Heart left ventricle (tissue), 16 donors: ENCODE data around the gene PRDM7. TPM values are rescaled to one million over a fixed set of nuclear protein-coding genes. Genes with fewer than 3 reads are reported as not detected.
"Not testable (repeated sequence)": the region's sequence is repeated elsewhere in the genome, so short reads cannot be mapped to it uniquely, and the experiment has no call there.

Experiments
- ATAC-seq, 4 donors: fragments of 200-7000 bp; cut with Tn5 transposase; one replicate each; pipeline ENCODE4 v1.9.1; 2020 to 2022; ENCODE audit warnings: moderate library complexity in 4 of 4, mild to moderate bottlenecking in 3 of 4, moderate number of reproducible peaks in 1 of 4
- DNase-seq, 5 donors: peaks; one replicate each; pipeline ENCODE4 v3.0.0-alpha.2; 2020
- H3K27ac ChIP-seq, 12 donors: fragments of 200-600 bp; sonication (generic) in 4 of 12; one replicate each; pipeline versions ENCODE4 v1.5.0 to v1.8.0; 2016 to 2022; ENCODE audit warnings: mild to moderate bottlenecking in 2 of 12
- H3K27me3 ChIP-seq, 9 donors: fragments of 200-600 bp; sonication (generic) in 2 of 9; one replicate each; pipeline versions ENCODE4 v1.5.1 to v1.8.0; 2016 to 2022; ENCODE audit warnings: mild to moderate bottlenecking in 3 of 9
- H3K36me3 ChIP-seq, 9 donors: fragments of 200-600 bp; sonication (generic) in 2 of 9; one replicate each; pipeline versions ENCODE4 v1.5.0 to v1.8.0; 2018 to 2022; ENCODE audit warnings: mild to moderate bottlenecking in 2 of 9
- H3K4me1 ChIP-seq, 12 donors: fragments of 200-600 bp; sonication (generic) in 4 of 12; one replicate each; pipeline versions ENCODE4 v1.5.0 to v1.8.0; 2016 to 2022; ENCODE audit warnings: mild to moderate bottlenecking in 3 of 12
- H3K4me3 ChIP-seq, 12 donors: fragments of 200-600 bp; sonication (generic) in 4 of 12; one replicate each; pipeline versions ENCODE4 v1.5.0 to v1.8.0; 2017 to 2022; ENCODE audit warnings: mild to moderate bottlenecking in 9 of 12, moderate library complexity in 4 of 12
- H3K9me3 ChIP-seq, 12 donors: fragments of 200-600 bp; sonication (generic) in 4 of 12; one replicate each; pipeline versions ENCODE4 v1.5.0 to v1.8.0; 2016 to 2022; ENCODE audit warnings: mild to moderate bottlenecking in 1 of 12
- CTCF ChIP-seq, 12 donors: fragments of 200-600 bp; sonication (generic) in 4 of 12; IDR thresholded peaks; one replicate each; pipeline versions ENCODE4 v1.5.0 to v1.8.0; 2018 to 2022; ENCODE audit warnings: antibody characterized with exemption in 12 of 12, mild to moderate bottlenecking in 5 of 12
- POLR2A ChIP-seq, 2 donors: fragments of 450-650 bp; IDR thresholded peaks; one replicate each; pipeline ENCODE4 v1.6.1; 2017; ENCODE audit warnings: antibody characterized with exemption in 2 of 2, mild to moderate bottlenecking in 2 of 2, moderate library complexity in 2 of 2
- WGBS, 4 donors: extraction: QIAGEN DNeasy Blood & Tissue Kit in 2 of 4; methylation state at CpG; one replicate each; pipeline versions ENCODE4 v1.1.5 to v1.1.7; 2013 to 2018; 5-methylcytosine and 5-hydroxymethylcytosine counted together
- intact Hi-C, 10 donors: fragments of 100-400 bp; cut with DNase I; formaldehyde crosslinking; loops; one replicate each; pipeline versions ENCODE4 v1.11.1 to v1.14.2; 2022
- long read RNA-seq, 3 donors: library from polyadenylated mRNA; unstranded; transcript quantifications; one replicate each; pipeline ENCODE4 v2.0.0, GENCODE V29; 2020 to 2021
- polyA plus RNA-seq, 2 donors: library from polyadenylated mRNA; stranded (reverse); fragments of 200-250 nt; gene quantifications; one replicate each; pipeline ENCODE4 v1.2.3, GENCODE V29; 2013
- total RNA-seq, 9 donors: library from RNA; depleted of rRNA in 2 of 9; stranded (reverse); fragments of >200 nt in 2 of 9; fragmentation: NEBNext Ultra II Directional in 3 of 9; extraction: Animal tissue kit (Norgen Biotek cat#: 25700) in 3 of 9; gene quantifications; one replicate each; pipeline versions ENCODE4 v1.1.0 to v1.2.4, GENCODE V29; 2016 to 2023
- donor health status: ischemic (EF 13 %, LVEDD 7.1; RV severe dilation, severe dysfunction).
- donor health status: healthy with polysubstance abuse.
- donor health status: DM: no; HTN: yes; CAD: no.
- donor health status: DM: no; HTN: no; CAD: no.
- donor health status: ischemic (EF 25% LVEDD 6.9; RV normal size, moderate dysfunction).
- donor health status: ischemic (EF 25% LVEDD 5.7; RV mildly dilated, moderate dysfunction).
- donor health status: healthy.
- donor health status: DM: yes; HTN: yes; CAD: no.
- donor health status: ischemic (EF 35%, LVEDD 5.7; RV mildly dilated, moderate dysfunction).
- donor health status: nonischemic (EF 11% LVEDD 7.7; RV severe dilation, severe dysfunction).
- donor health status: DM: yes; HTN: yes; CAD: no.
- donor health status: PGD.
- donor health status: ischemic (EF 29% LVEDD 5.4; RV normal size, mild dysfunction).
- donor health status: nonischemic (EF 23%, LVEDD 6.1; RV moderate dilation, normal function).

Gene PRDM7
- total RNA-seq (not detected), polyA plus RNA-seq (not detected)
- long read RNA-seq, donor 1, result 0 reads
- long read RNA-seq, donor 2, result 0 reads
- long read RNA-seq, donor 3, result 0 reads

- Histone ChIP-seq H3K36me3 (no peaks in the 10 kb centered on the region), H3K9me3 (no peaks in the 10 kb centered on the region), H3K4me3 (peak within 1 kb of the TSS; percentile 14 to 61 (median 48)), H3K27ac (peak within 1 kb of the TSS in 5 of 12 donors; percentile 25 to 62 (median 50)), H3K4me1 (peaks cover 0 to 24% (median 7%) of the 10 kb centered on the region in 12 donors), H3K27me3 (peaks cover 0 to 11% (median 0%) of the 10 kb centered on the region in 9 donors)
- intact Hi-C loops, result no loop called here
- DNase-seq, result peak; percentile 89 to 97 (median 95)
- TF ChIP-seq CTCF (IDR thresholded peaks at IDR 0.05) (peak in 1 of 12 donors; percentile 1), POLR2A (IDR thresholded peaks at IDR 0.05) (no peak)
- peak; percentile 97 to 99 (median 98) for ATAC-seq
- WGBS, 4 donors, result 0 to 35% (median 2%) methylated on average over 29 to 32 of the region's 32 CpGs
Observed at GRCh38 chr16:90077240-90077756, at the start of gene PRDM7. Gene PRDM7, minus strand, starts transcription at chr16:90077331. Its CDS starts 1,421 bp downstream, at chr16:90075910.

GRCh38 chr16:90121846-90122245 is 44.7 kb upstream of the PRDM7 start:
- H3K27me3 ChIP-seq, H3K36me3 ChIP-seq, DNase-seq, H3K4me3 ChIP-seq, H3K9me3 ChIP-seq, intact Hi-C loops, ATAC-seq, H3K4me1 ChIP-seq, H3K27ac ChIP-seq: not testable (repeated sequence)
- 77 to 100% (median 84%) methylated on average over 1 to 2 of the region's 4 CpGs for WGBS, 4 donors

- intact Hi-C loops, DNase-seq, H3K36me3 ChIP-seq, H3K4me3 ChIP-seq, H3K4me1 ChIP-seq, H3K9me3 ChIP-seq, H3K27ac ChIP-seq, ATAC-seq, H3K27me3 ChIP-seq: not testable (repeated sequence)
- whole genome bisulfite sequencing, 4 donors, result 52 to 83% (median 83%) methylated on average over 1 to 2 of the region's 6 CpGs; no CpG with 5 or more reads in 1 of the 4 donors
Observed at GRCh38 chr16:90107617-90108016, 30.5 kb upstream of the PRDM7 start.

GRCh38 chr16:90107060-90107459 is 29.9 kb upstream of the PRDM7 start:
- H3K27ac ChIP-seq, ATAC-seq, H3K9me3 ChIP-seq, H3K4me3 ChIP-seq, H3K27me3 ChIP-seq, DNase-seq, H3K36me3 ChIP-seq, intact Hi-C loops, H3K4me1 ChIP-seq: not testable (repeated sequence)
- 91 to 94% (median 92%) methylated on average over 8 to 10 of the region's 13 CpGs for WGBS, 4 donors

- DNase-seq, result peak in 2 of 5 donors; percentile 11 to 66
- intact Hi-C loops, H3K36me3 ChIP-seq, H3K27ac ChIP-seq, H3K9me3 ChIP-seq, H3K4me1 ChIP-seq, H3K27me3 ChIP-seq: not testable (repeated sequence)
- peak in 3 of 4 donors; percentile 28 to 60 (median 45) for ATAC-seq
- peak overlapping the region in 1 of 12 donors; percentile 26 for H3K4me3 ChIP-seq
- peak in 4 of 12 donors; percentile 17 to 41 (median 25) for TF ChIP-seq CTCF (IDR thresholded peaks at IDR 0.05)
- WGBS, 4 donors, result 0 to 31% (median 24%) methylated on average over 1 to 32 of the region's 32 CpGs
Observed at GRCh38 chr16:90106271-90106670, 29.1 kb upstream of the PRDM7 start.

- ATAC-seq, H3K27me3 ChIP-seq, H3K4me1 ChIP-seq, DNase-seq, H3K9me3 ChIP-seq, H3K4me3 ChIP-seq, H3K27ac ChIP-seq, intact Hi-C loops, H3K36me3 ChIP-seq: not testable (repeated sequence)
- 82 to 91% (median 88%) methylated on average over 13 of the region's 13 CpGs for WGBS, 4 donors
Observed at GRCh38 chr16:90104725-90105124, 27.6 kb upstream of the PRDM7 start.

- ATAC-seq, DNase-seq, H3K4me1 ChIP-seq, intact Hi-C loops, H3K9me3 ChIP-seq, H3K27me3 ChIP-seq, H3K36me3 ChIP-seq: not testable (repeated sequence)
- Histone ChIP-seq H3K27ac (peak overlapping the region in 1 of 12 donors; percentile 72), H3K4me3 (peak overlapping the region in 2 of 12 donors; percentile 7 to 49)
- WGBS, 4 donors, result 51 to 78% (median 74%) methylated on average over 4 to 11 of the region's 12 CpGs
Observed at GRCh38 chr16:90102086-90102884, 25.2 kb upstream of the PRDM7 start.

- H3K27ac ChIP-seq, result not testable (repeated sequence)
Observed at GRCh38 chr16:90101332-90101731, 24.2 kb upstream of the PRDM7 start.

GRCh38 chr16:90100790-90101189 is 23.7 kb upstream of the PRDM7 start:
- DNase-seq, H3K4me3 ChIP-seq, H3K27ac ChIP-seq, H3K27me3 ChIP-seq, H3K4me1 ChIP-seq, H3K9me3 ChIP-seq, H3K36me3 ChIP-seq, intact Hi-C loops: not testable (repeated sequence)
- WGBS, 4 donors, result no CpG with 5 or more reads among the region's 4 CpGs
- ATAC-seq, result peak; percentile 94 to 98 (median 97)

More at GRCh38 chr16:90101332-90101731, 24.2 kb upstream of the PRDM7 start:
- H3K27me3 ChIP-seq, H3K36me3 ChIP-seq, DNase-seq, H3K4me3 ChIP-seq, H3K9me3 ChIP-seq, H3K4me1 ChIP-seq, intact Hi-C loops: not testable (repeated sequence)
- peak in 1 of 4 donors; percentile 3 for ATAC-seq
- WGBS, 4 donors, result 85 to 92% (median 88%) methylated on average over 8 to 11 of the region's 11 CpGs
